Stimulated activated CD8-positive, alpha-beta memory T cell treated with anti-CD3 and anti-CD28 coated beads, Interleukin-12 subunit alpha, Interleukin-12 subunit beta, amount 100 ng/mL, for 24 hours (primary cell): ENCODE measurements around the gene RDH5.

Experiments
- DNase-seq: peaks from one replicate; pipeline ENCODE4 v3.0.0-alpha.2; 2020; ENCODE audit errors: extremely low read depth

Gene RDH5

GRCh38 chr12:55728186-55728938 lies 8.2 kb downstream of the RDH5 start:
- DNase-seq = no peak

GRCh38 chr12:55728939-55729818 lies 9.0 kb downstream of the RDH5 start, which contains the start of gene CD63:
CD63 (minus strand) TSS chr12:55729009; CDS start chr12:55728341, 668 bp downstream.
- no peak for DNase-seq

- no peak for DNase-seq
Measured at GRCh38 chr12:55729819-55730818, 9.9 kb downstream of the RDH5 start.

- DNase-seq = no peak
Measured at GRCh38 chr12:55732288-55732687, 12.1 kb downstream of the RDH5 start.

- no peak for DNase-seq
Measured at GRCh38 chr12:55733021-55733555, 12.9 kb downstream of the RDH5 start.

- no peak for DNase-seq
Measured at GRCh38 chr12:55733858-55734257, 13.7 kb downstream of the RDH5 start.

- no peak for DNase-seq
Measured at GRCh38 chr12:55734595-55734994, 14.4 kb downstream of the RDH5 start.

GRCh38 chr12:55736076-55736475 lies 15.9 kb downstream of the RDH5 start:
- no peak for DNase-seq

- no peak for DNase-seq
Measured at GRCh38 chr12:55736780-55737580, 16.8 kb downstream of the RDH5 start.

- DNase-seq = no peak
Measured at GRCh38 chr12:55737581-55738122, 17.5 kb downstream of the RDH5 start.

- DNase-seq = no peak
Measured at GRCh38 chr12:55738123-55739024, 18.2 kb downstream of the RDH5 start.

GRCh38 chr12:55739025-55739378 lies 18.8 kb downstream of the RDH5 start:
- DNase-seq = no peak

GRCh38 chr12:55741931-55742680 lies 21.9 kb downstream of the RDH5 start:
- DNase-seq = no peak

- DNase-seq = no peak
Measured at GRCh38 chr12:55742719-55743405, 22.7 kb downstream of the RDH5 start, which contains the start of gene GDF11. GDF11 (plus strand) TSS chr12:55743122; CDS start chr12:55743317, 195 bp downstream.

GRCh38 chr12:55743406-55744339 lies 23.5 kb downstream of the RDH5 start:
- no peak for DNase-seq

GRCh38 chr12:55744340-55745030 lies 24.3 kb downstream of the RDH5 start:
- DNase-seq = no peak
